ENCODE measurements around the gene EMID1.

DNA sequence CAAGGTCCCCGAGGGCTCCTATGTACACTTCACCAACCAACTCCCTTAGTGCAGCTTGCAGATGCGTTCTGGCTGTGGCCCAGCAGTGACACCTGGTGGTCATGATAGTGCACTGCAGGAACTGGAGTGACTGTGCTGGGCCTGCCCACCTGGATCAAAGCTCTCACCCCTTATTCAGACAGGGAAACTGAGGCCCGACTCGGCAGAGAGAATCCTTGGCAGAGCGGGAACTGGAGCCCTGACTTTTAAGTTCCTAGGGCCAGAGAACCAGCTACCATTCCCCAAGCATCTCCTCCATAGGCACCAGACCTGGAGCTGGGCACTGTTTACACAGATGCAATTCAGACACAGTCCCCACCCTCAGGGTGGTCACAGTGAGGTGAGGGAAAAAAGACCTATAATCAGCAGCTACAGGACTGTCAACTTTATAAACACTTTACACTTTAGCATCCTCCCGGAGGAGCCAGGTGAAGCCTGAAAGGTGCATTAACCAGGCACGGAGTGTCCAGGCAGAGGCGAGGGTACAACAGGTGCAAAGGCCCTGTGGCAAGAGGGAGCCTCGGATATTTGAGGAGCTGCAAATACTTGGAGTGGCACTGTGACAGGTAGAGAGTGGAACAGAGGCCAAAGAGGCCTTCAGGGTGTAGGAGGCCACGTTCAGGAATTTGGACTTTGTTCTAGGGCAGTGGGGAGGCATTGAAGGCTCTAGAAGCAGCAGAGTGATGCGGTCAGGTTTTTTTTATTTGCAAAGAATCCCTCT lies 40.1 kb downstream of the EMID1 start:
- TF ChIP-seq CTCF (conservative IDR thresholded peaks at IDR 0.05 in 1 of 2, IDR thresholded peaks at IDR 0.05 in 1 of 2; ENCODE audit: extremely low read depth in 1 of 2, insufficient read depth in 1 of 2, low read depth in 1 of 2, low read length in 2 of 2), result peak; percentile 96 to 98
- no peak for TF ChIP-seq EZH2 (IDR thresholded peaks at IDR 0.05; ENCODE audit: borderline replicate concordance, low read length)
